A549 (cell line): ENCODE data around the gene DGKK. TPM values are rescaled to one million over a fixed set of nuclear protein-coding genes. Genes with fewer than 3 reads are reported as not detected.

ENCODE experiments used
- ATAC-seq, 2 experiments: fragments of 200-7000 bp in 1 of 2; fragments of >200 bp in 1 of 2; cut with Nextera tagmentation in 1 of 2; cut with Tn5 transposase in 1 of 2; 3 replicates each; pipeline versions ENCODE4 v1.8.0 to v1.9.1; 2018 to 2020; ENCODE audit warnings: mild to moderate bottlenecking in 1 of 2, moderate library complexity in 1 of 2
- CTCF ChIA-PET: fragments of 300-600 bp; sonication (Branson Sonifier 250); formaldehyde crosslinking; extraction: SDS; loops from one replicate; lab custom pipeline; 2021; ENCODE audit warnings: antibody characterized with exemption, inconsistent platforms; lab: Yijun Ruan, JAX
- POLR2A ChIA-PET: fragments of 350-600 bp; formaldehyde crosslinking; extraction: SDS; loops from one replicate; lab custom pipeline; 2021; ENCODE audit warnings: antibody characterized with exemption, inconsistent platforms; lab: Yijun Ruan, JAX
- DNase-seq, 2 experiments: peaks; one replicate each; pipeline versions ENCODE4 v3.0.0 to v3.0.0-alpha.2; 2011 to 2016; ENCODE audit warnings: low read depth in 1 of 2, low spot score in 1 of 2
- FAIRE-seq: peaks from 2 replicates; lab custom pipeline; 2011; peaks lifted over from hg19 to GRCh38; lab: Jason Lieb, UNC
- H3K27ac ChIP-seq, 2 experiments: fragments of >200 bp; sonication (Bioruptor Twin); formaldehyde crosslinking; 3 replicates each; pipeline ENCODE4 v1.5.1; 2016 to 2017
- H3K4me1 ChIP-seq: fragments of >200 bp; sonication (Bioruptor Twin); formaldehyde crosslinking; 3 replicates; pipeline ENCODE4 v1.6.1; 2016
- H3K4me2 ChIP-seq: fragments of >200 bp; sonication (Bioruptor Twin); formaldehyde crosslinking; 3 replicates; pipeline ENCODE4 v1.6.1; 2016
- H3K4me3 ChIP-seq: fragments of >200 bp; sonication (Bioruptor Twin); formaldehyde crosslinking; 3 replicates; pipeline ENCODE4 v1.5.1; 2016
- H3K9me3 ChIP-seq: fragments of >200 bp; sonication (Bioruptor Twin); formaldehyde crosslinking; 3 replicates; pipeline ENCODE4 v1.6.1; 2016
- BHLHE40 ChIP-seq: IDR thresholded peaks from 2 replicates; pipeline ENCODE4 v1.6.1; 2012; ENCODE audit warnings: low read depth, low read length, inconsistent platforms
- CBX2 ChIP-seq: fragments of 200-600 bp; sonication (generic); IDR thresholded peaks from 2 replicates; pipeline ENCODE4 v1.6.1; 2016; ENCODE audit warnings: low read depth, mild to moderate bottlenecking, borderline replicate concordance
- CHD4 ChIP-seq: fragments of 200-600 bp; sonication (generic); IDR thresholded peaks from 2 replicates; pipeline ENCODE4 v1.6.1; 2016; ENCODE audit warnings: antibody characterized with exemption, mild to moderate bottlenecking, borderline replicate concordance
- EP300 ChIP-seq, 2 experiments: fragments of >200 bp; sonication (Bioruptor Twin); formaldehyde crosslinking; IDR thresholded peaks; 2 replicates in 1 of 2; 3 replicates in 1 of 2; pipeline ENCODE4 v1.6.1; 2016 to 2017
- FOSL2 ChIP-seq, 2 experiments: fragments of 450-650 bp in 1 of 2; fragments of >200 bp in 1 of 2; sonication (Bioruptor Twin) in 1 of 2; formaldehyde crosslinking; IDR thresholded peaks; 2 replicates each; pipeline versions ENCODE4 v1.5.0 to v1.6.1; 2016 to 2020; ENCODE audit warnings: mild to moderate bottlenecking in 1 of 2, moderate library complexity in 1 of 2
- HEYL ChIP-seq: fragments of 250-450 bp; sonication (Bioruptor Pico); IDR thresholded peaks from 2 replicates; pipeline ENCODE4 v1.8.0; 2021; ENCODE audit warnings: mild to moderate bottlenecking, moderate library complexity
- HMGXB4 ChIP-seq: fragments of 250-450 bp; sonication (Bioruptor Pico); IDR thresholded peaks from 2 replicates; pipeline ENCODE4 v1.5.0; 2021; ENCODE audit warnings: mild to moderate bottlenecking, moderate library complexity, borderline replicate concordance
- HOXB5 ChIP-seq: fragments of 250-450 bp; sonication (Bioruptor Pico); IDR thresholded peaks from 2 replicates; pipeline ENCODE4 v1.5.0; 2020; ENCODE audit warnings: mild to moderate bottlenecking, moderate library complexity
- MAZ ChIP-seq: fragments of 150-350 bp; IDR thresholded peaks from 2 replicates; pipeline ENCODE4 v1.6.1; 2014; ENCODE audit warnings: antibody characterized with exemption, low read depth, low read length, borderline replicate concordance
- NR3C1 ChIP-seq: fragments of >200 bp; sonication (Bioruptor Twin); formaldehyde crosslinking; IDR thresholded peaks from 3 replicates; pipeline ENCODE4 v1.6.1; 2017
- PBX3 ChIP-seq: IDR thresholded peaks from 2 replicates; pipeline ENCODE4 v1.6.1; 2012
- POLR2A ChIP-seq: IDR thresholded peaks from 2 replicates; pipeline ENCODE4 v1.6.1; 2012; ENCODE audit warnings: mild to moderate bottlenecking, low read length
- POLR2AphosphoS2 ChIP-seq: conservative IDR thresholded peaks from 2 replicates; pipeline ENCODE4 v1.6.1; 2012; ENCODE audit warnings: low read length, improper control_type of control experiment, inconsistent platforms
- REST ChIP-seq: fragments of 200-600 bp; sonication (generic); IDR thresholded peaks from 2 replicates; pipeline ENCODE4 v1.6.1; 2016; ENCODE audit warnings: antibody characterized with exemption, mild to moderate bottlenecking, moderate library complexity
- RNF2 ChIP-seq: fragments of 200-600 bp; sonication (generic); IDR thresholded peaks from 2 replicates; pipeline ENCODE4 v1.6.1; 2016; ENCODE audit warnings: low read depth, mild to moderate bottlenecking, antibody characterized with exemption, moderate library complexity, borderline replicate concordance
- TP53 ChIP-seq: fragments of 250-450 bp; sonication (Bioruptor Pico); IDR thresholded peaks from 2 replicates; pipeline ENCODE4 v1.5.0; 2021; ENCODE audit warnings: mild to moderate bottlenecking, moderate library complexity
- ZNF302 ChIP-seq: fragments of 250-450 bp; sonication (Bioruptor Pico); IDR thresholded peaks from 2 replicates; pipeline ENCODE4 v1.9.0; 2021; ENCODE audit warnings: inconsistent platforms, mild to moderate bottlenecking, moderate library complexity
- ZSCAN20 ChIP-seq: fragments of 250-450 bp; sonication (Bioruptor Pico); IDR thresholded peaks from 2 replicates; pipeline ENCODE4 v1.8.0; 2022; ENCODE audit warnings: mild to moderate bottlenecking, moderate library complexity
- WGBS: methylation state at CpG from one replicate; pipeline ENCODE4 v1.1.6; 2017; ENCODE audit errors: missing lambda C conversion rate; 5-methylcytosine and 5-hydroxymethylcytosine counted together
- polyA plus RNA-seq, 4 experiments: library from polyadenylated mRNA; depleted of rRNA in 3 of 4; stranded (reverse); fragments of >200 nt; fragmentation: RNase III in 1 of 4; extraction: RNeasy Plus Mini Kit Qiagen cat#74134 plus additional on column Dnase treatment in 1 of 4; gene quantifications; 2 replicates in 3 of 4; 3 replicates in 1 of 4; pipeline ENCODE4 v1.2.3, GENCODE V29; 2011 to 2017

The DGKK gene
- polyA plus RNA-seq, 2 of the 4 experiments (the other 2 are of a cell fraction) = not detected

- TF ChIP-seq HMGXB4 (CRISPR knock-in tag) (no peak), CHD4 (no peak), FOSL2 (IDR thresholded peaks at IDR 0.05) (no peak), FOSL2 (CRISPR knock-in tag; IDR thresholded peaks at IDR 0.05) (no peak), HOXB5 (CRISPR knock-in tag) (no peak), EP300 (IDR thresholded peaks at IDR 0.05) (no peak), ZNF302 (CRISPR knock-in tag) (no peak)
Measured at GRCh38 chrX:50431623-50432022, 39.0 kb downstream of the DGKK start (continued).

- POLR2A ChIA-PET = no interaction called here
Measured at GRCh38 chrX:50430917-50431575, 39.6 kb downstream of the DGKK start.

More at GRCh38 chrX:50430917-50431575, 39.6 kb downstream of the DGKK start:
- no peak overlapping the region for H3K27ac ChIP-seq
- ATAC-seq (no peak), FAIRE-seq (no peak), DNase-seq (no peak)
- no peaks in the 10 kb centered on the region for H3K4me1 ChIP-seq
- CTCF ChIA-PET = no interaction called here
- H3K4me3 ChIP-seq = no peak overlapping the region
- WGBS = 5% methylated on average over 5 of the region's 5 CpGs
- H3K4me2 ChIP-seq = no peak overlapping the region
- TF ChIP-seq RNF2 (no peak), TP53 (no peak), NR3C1 (no peak), POLR2A (no peak), POLR2AphosphoS2 (no peak), HEYL (CRISPR knock-in tag) (no peak), REST (no peak), PBX3 (no peak), MAZ (no peak), CBX2 (no peak), BHLHE40 (no peak), ZSCAN20 (CRISPR knock-in tag) (no peak)
- H3K9me3 ChIP-seq = no peaks in the 10 kb centered on the region
